ENCODE data around the gene SCD.

SCD gene

GRCh38 chr10:100401631-100402328, 54.7 kb downstream of the SCD start:
- DNase-seq = no peak

DNA sequence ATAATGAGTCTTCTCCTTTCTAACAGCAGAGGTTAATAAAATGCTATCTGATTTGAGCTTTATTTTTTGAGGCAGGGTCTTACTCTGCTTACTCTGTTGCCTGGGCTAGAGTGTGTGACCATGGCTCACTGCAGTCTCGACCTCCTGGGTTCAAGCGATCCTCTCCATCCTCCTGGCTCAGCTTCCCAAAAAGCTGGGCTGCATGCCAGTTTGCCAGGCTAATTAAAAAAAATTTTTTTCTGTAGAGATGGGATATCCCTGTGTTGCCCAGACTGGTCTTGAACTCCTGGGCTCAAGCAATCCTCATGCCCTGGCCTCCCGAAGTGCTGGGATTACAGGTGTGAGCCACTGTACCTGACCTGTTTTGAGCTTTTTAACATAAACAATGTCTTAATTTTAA, 56.7 kb downstream of the SCD start:
- DNase-seq = no peak

GRCh38 chr10:100413173-100413572, 66.1 kb downstream of the SCD start:
- no peak for DNase-seq

All from NCI-H2227 treated with DMSO at 0.1 percent for 48 hours (cell line).